ENCODE results near the gene CUL1. TPM values are rescaled to one million over a fixed set of nuclear protein-coding genes. Genes with fewer than 3 reads are reported as not detected.

The CUL1 gene
- total RNA-seq, 2 experiments from 2014 or later, result 40.5 to 56.6 TPM

DNA sequence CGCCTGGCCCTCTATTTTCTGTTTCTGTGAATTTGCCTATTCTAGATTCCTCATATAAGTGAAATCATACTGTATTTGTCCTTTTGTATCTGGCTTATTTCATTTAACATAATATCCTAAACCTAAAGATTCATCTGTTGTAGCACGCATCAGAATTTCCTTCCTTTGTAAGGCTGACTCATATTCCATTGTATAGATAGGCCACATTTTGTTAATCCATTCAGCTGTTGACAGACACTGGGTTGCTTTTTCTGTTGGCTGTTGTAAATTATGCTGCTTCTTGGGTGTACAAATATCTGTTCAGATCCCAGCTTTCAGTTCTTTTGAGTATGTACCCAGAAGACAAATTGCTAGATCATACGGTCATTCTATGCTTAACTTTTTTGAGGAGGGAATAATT lies 28.8 kb upstream of the CUL1 start:
- intact Hi-C loops (cut with micrococcal nuclease; ENCODE audit: unreplicated experiment), result no loop called here
- ChIA-PET CTCF (ENCODE audit: unreplicated experiment) (no interaction called here), POLR2A (no interaction called here)
- H3K9me2 ChIP-seq (ENCODE audit: insufficient read depth, low read length), result no peaks in the 10 kb centered on the region
- H3K4me3 ChIP-seq (ENCODE audit: low read depth, low read length, poor library complexity, severe bottlenecking), result no peak overlapping the region
- H3K4me1 ChIP-seq (ENCODE audit: insufficient read depth, low read length, poor library complexity, severe bottlenecking), result no peaks in the 10 kb centered on the region
- no peak overlapping the region for H2AFZ ChIP-seq (ENCODE audit: low read length)
- no peak overlapping the region for H3K27ac ChIP-seq (ENCODE audit: low read depth, low read length, poor library complexity, severe bottlenecking)
- H3K36me3 ChIP-seq (ENCODE audit: insufficient read depth, low read length), result no peaks in the 10 kb centered on the region
- H3K4me2 ChIP-seq (ENCODE audit: low read length), result no peak overlapping the region
- no peaks in the 10 kb centered on the region for H3K79me2 ChIP-seq (ENCODE audit: insufficient read depth, low read depth, low read length)
- no TSS peak for BruUV-seq (replicated peaks)
- no peak for DNase-seq (ENCODE audit: low spot score)
- H4K20me1 ChIP-seq (ENCODE audit: insufficient read depth, low read length), result no peaks in the 10 kb centered on the region
- no peaks in the 10 kb centered on the region for H3K9me3 ChIP-seq (ENCODE audit: low read length)
- TF ChIP-seq EZH2phosphoT487 (IDR thresholded peaks at IDR 0.05; ENCODE audit: borderline replicate concordance, low read depth, low read length), result no peak
- TF ChIP-seq, protein P1, sequence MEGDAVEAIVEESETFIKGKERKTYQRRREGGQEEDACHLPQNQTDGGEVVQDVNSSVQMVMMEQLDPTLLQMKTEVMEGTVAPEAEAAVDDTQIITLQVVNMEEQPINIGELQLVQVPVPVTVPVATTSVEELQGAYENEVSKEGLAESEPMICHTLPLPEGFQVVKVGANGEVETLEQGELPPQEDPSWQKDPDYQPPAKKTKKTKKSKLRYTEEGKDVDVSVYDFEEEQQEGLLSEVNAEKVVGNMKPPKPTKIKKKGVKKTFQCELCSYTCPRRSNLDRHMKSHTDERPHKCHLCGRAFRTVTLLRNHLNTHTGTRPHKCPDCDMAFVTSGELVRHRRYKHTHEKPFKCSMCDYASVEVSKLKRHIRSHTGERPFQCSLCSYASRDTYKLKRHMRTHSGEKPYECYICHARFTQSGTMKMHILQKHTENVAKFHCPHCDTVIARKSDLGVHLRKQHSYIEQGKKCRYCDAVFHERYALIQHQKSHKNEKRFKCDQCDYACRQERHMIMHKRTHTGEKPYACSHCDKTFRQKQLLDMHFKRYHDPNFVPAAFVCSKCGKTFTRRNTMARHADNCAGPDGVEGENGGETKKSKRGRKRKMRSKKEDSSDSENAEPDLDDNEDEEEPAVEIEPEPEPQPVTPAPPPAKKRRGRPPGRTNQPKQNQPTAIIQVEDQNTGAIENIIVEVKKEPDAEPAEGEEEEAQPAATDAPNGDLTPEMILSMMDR (conservative IDR thresholded peaks at IDR 0.05; ENCODE audit: low read length), result no peak

DNA sequence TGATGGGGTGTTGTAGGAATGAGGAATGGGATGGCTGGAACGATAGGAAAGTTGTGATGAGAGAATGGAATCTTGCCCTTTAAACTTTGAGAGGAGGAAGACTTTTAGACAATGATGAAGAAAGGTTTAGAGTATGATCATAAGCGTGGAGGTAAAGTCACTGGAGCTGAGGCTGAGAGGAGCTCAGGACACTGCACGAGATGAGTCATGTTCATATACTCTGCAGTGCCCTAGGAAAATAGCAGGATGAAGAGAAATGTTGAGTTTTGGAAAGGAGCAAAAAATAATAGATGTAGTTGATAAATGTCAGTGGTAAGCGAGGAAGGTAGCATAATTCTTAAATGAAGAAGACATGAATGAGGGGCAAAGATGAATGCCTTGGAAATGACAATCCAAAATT lies 28.3 kb upstream of the CUL1 start:
- CTCF ChIA-PET (ENCODE audit: unreplicated experiment), result no interaction called here
- no peak overlapping the region for H2AFZ ChIP-seq (ENCODE audit: low read length)
- H3K79me2 ChIP-seq (ENCODE audit: insufficient read depth, low read depth, low read length), result no peaks in the 10 kb centered on the region
- no peaks in the 10 kb centered on the region for H3K9me2 ChIP-seq (ENCODE audit: insufficient read depth, low read length)
- no TSS peak for BruUV-seq (replicated peaks)
- intact Hi-C loops (cut with micrococcal nuclease; ENCODE audit: unreplicated experiment), result no loop called here
- H3K9me3 ChIP-seq (ENCODE audit: low read length), result no peaks in the 10 kb centered on the region
- no peak for DNase-seq (ENCODE audit: low spot score)
- H3K4me3 ChIP-seq (ENCODE audit: low read depth, low read length, poor library complexity, severe bottlenecking), result no peak overlapping the region
- POLR2A ChIA-PET, result no interaction called here
- H3K4me2 ChIP-seq (ENCODE audit: low read length), result no peak overlapping the region
- H3K4me1 ChIP-seq (ENCODE audit: insufficient read depth, low read length, poor library complexity, severe bottlenecking), result no peaks in the 10 kb centered on the region
- no peaks in the 10 kb centered on the region for H3K36me3 ChIP-seq (ENCODE audit: insufficient read depth, low read length)
- no peak overlapping the region for H3K27ac ChIP-seq (ENCODE audit: low read depth, low read length, poor library complexity, severe bottlenecking)
- no peak for TF ChIP-seq EZH2phosphoT487 (IDR thresholded peaks at IDR 0.05; ENCODE audit: borderline replicate concordance, low read depth, low read length)
- TF ChIP-seq, protein P1 (conservative IDR thresholded peaks at IDR 0.05; ENCODE audit: low read length), result no peak
- H4K20me1 ChIP-seq (ENCODE audit: insufficient read depth, low read length), result no peaks in the 10 kb centered on the region

DNA sequence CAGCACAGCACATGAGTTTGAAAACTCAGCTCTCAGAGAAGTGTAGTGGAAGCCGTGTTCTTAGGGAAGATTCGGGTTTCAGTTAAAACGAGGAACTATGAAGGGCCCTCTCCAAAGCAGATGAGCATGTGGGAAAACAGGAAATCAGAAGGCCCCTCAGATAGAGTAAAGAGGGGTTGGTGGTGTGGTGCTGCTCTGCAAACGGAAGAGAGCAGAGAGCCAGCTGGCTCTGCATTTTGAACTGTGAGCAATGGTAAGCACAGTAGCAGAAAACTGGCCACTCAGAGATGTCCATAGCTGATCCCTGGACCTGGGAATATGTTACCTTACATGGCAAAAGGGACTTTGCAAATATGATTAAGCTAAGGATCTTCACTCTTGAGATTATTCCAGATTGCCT lies 27.9 kb upstream of the CUL1 start:
- Histone ChIP-seq H3K4me3 (ENCODE audit: low read depth, low read length, poor library complexity, severe bottlenecking) (no peak overlapping the region), H2AFZ (ENCODE audit: low read length) (no peak overlapping the region), H3K36me3 (ENCODE audit: insufficient read depth, low read length) (no peaks in the 10 kb centered on the region), H4K20me1 (ENCODE audit: insufficient read depth, low read length) (no peaks in the 10 kb centered on the region), H3K27ac (ENCODE audit: low read depth, low read length, poor library complexity, severe bottlenecking) (no peak overlapping the region), H3K9me2 (ENCODE audit: insufficient read depth, low read length) (no peaks in the 10 kb centered on the region), H3K9me3 (ENCODE audit: low read length) (no peaks in the 10 kb centered on the region), H3K79me2 (ENCODE audit: insufficient read depth, low read depth, low read length) (no peaks in the 10 kb centered on the region), H3K4me1 (ENCODE audit: insufficient read depth, low read length, poor library complexity, severe bottlenecking) (no peaks in the 10 kb centered on the region), H3K4me2 (ENCODE audit: low read length) (no peak overlapping the region)
- TF ChIP-seq, protein P1 (conservative IDR thresholded peaks at IDR 0.05; ENCODE audit: low read length), result no peak
- no peak for TF ChIP-seq EZH2phosphoT487 (IDR thresholded peaks at IDR 0.05; ENCODE audit: borderline replicate concordance, low read depth, low read length)
- intact Hi-C loops (cut with micrococcal nuclease; ENCODE audit: unreplicated experiment), result no loop called here
- ChIA-PET POLR2A (no interaction called here), CTCF (ENCODE audit: unreplicated experiment) (interaction anchor here (0.5 kb wide), 1 partner anchor 55 kb away, joined by 3 read pairs; no protein-coding TSS in a partner anchor)
- DNase-seq (ENCODE audit: low spot score), result no peak
- BruUV-seq (replicated peaks), result no TSS peak

Measured in OCI-LY7 (cell line).